Right ventricle myocardium inferior (tissue), 1 donor: ENCODE measurements around the gene ARHGEF17. TPM values are rescaled to one million over a fixed set of nuclear protein-coding genes. Genes with fewer than 3 reads are reported as not detected.
A peak's percentile ranks its signal among the peaks of the same experiment; 100 is the strongest.

ENCODE experiments used
- ATAC-seq: fragments of 200-7000 bp; cut with Tn5 transposase; one replicate; pipeline ENCODE4 v1.9.1; 2020; ENCODE audit warnings: mild to moderate bottlenecking, moderate library complexity
- DNase-seq: peaks from one replicate; pipeline ENCODE4 v3.0.0; 2021; ENCODE audit errors: missing footprints
- intact Hi-C: fragments of 100-400 bp; cut with DNase I; formaldehyde crosslinking; loops from one replicate; pipeline ENCODE4 v1.11.0; 2022
- total RNA-seq: library from RNA; stranded (reverse); fragmentation: NEBNext Ultra II Directional; extraction: Animal tissue kit (Norgen Biotek cat#: 25700); gene quantifications from one replicate; pipeline ENCODE4 v1.2.1, GENCODE V29; 2021
- donor health status: DM: no; HTN: yes; CAD: no; lungs with severe emphysema.

ARHGEF17 gene
- total RNA-seq, 1 donor from 2014 or later: 57.1 TPM

GRCh38 chr11:73322382-73323306 is 14.6 kb downstream of the ARHGEF17 start:
- intact Hi-C loops: loop anchor here (2.0 kb wide), 1 partner anchor 14 kb away; the partner anchor contains the start of gene ARHGEF17
- ATAC-seq: no peak
- peak; percentile 57 for DNase-seq

GRCh38 chr11:73323464-73323863 is 15.4 kb downstream of the ARHGEF17 start:
- ATAC-seq: peak; percentile 53
- DNase-seq: peak; percentile 80
- intact Hi-C loops: loop anchor here (2.0 kb wide), 1 partner anchor 15 kb away; the partner anchor contains the start of gene ARHGEF17

GRCh38 chr11:73324116-73324515 is 16.0 kb downstream of the ARHGEF17 start:
- intact Hi-C loops: no loop called here
- no peak for DNase-seq
- ATAC-seq: no peak

GRCh38 chr11:73324665-73325035 is 16.6 kb downstream of the ARHGEF17 start:
- intact Hi-C loops: no loop called here
- ATAC-seq: no peak
- DNase-seq: no peak

- ATAC-seq: peak; percentile 14
- peak; percentile 58 for DNase-seq
- intact Hi-C loops: no loop called here
Measured at GRCh38 chr11:73325036-73325981, 17.2 kb downstream of the ARHGEF17 start.

- DNase-seq (peak; percentile 22), ATAC-seq (no peak)
- intact Hi-C loops: no loop called here
Measured at GRCh38 chr11:73326929-73327811, 19.1 kb downstream of the ARHGEF17 start.

- intact Hi-C loops: no loop called here
- no peak for ATAC-seq
- DNase-seq: no peak
Measured at GRCh38 chr11:73327812-73328364, 19.8 kb downstream of the ARHGEF17 start.

- intact Hi-C loops: no loop called here
- ATAC-seq: no peak
- DNase-seq: peak; percentile 41
Measured at GRCh38 chr11:73330569-73331093, 22.6 kb downstream of the ARHGEF17 start.

- no peak for DNase-seq
- ATAC-seq: no peak
- intact Hi-C loops: no loop called here
Measured at GRCh38 chr11:73331138-73331916, 23.3 kb downstream of the ARHGEF17 start.

GRCh38 chr11:73333173-73333572 is 25.1 kb downstream of the ARHGEF17 start:
- intact Hi-C loops: no loop called here
- ATAC-seq: no peak
- no peak for DNase-seq

GRCh38 chr11:73333640-73334383 is 25.7 kb downstream of the ARHGEF17 start:
- no peak for ATAC-seq
- no peak for DNase-seq
- intact Hi-C loops: no loop called here

GRCh38 chr11:73334384-73335203 is 26.5 kb downstream of the ARHGEF17 start:
- intact Hi-C loops: loop anchor here (1.0 kb wide), 1 partner anchor 27 kb away; no protein-coding TSS in a partner anchor

GRCh38 chr11:73335204-73335923 is 27.3 kb downstream of the ARHGEF17 start:
- ATAC-seq (peak; percentile 67), DNase-seq (peak; percentile 87)
- intact Hi-C loops: loop anchor here (1.0 kb wide), 1 partner anchor 28 kb away; no protein-coding TSS in a partner anchor

More at GRCh38 chr11:73334384-73335203, 26.5 kb downstream of the ARHGEF17 start:
- ATAC-seq (peak; percentile 74), DNase-seq (peak; percentile 90)

- intact Hi-C loops: no loop called here
- no peak for ATAC-seq
- no peak for DNase-seq
Measured at GRCh38 chr11:73337846-73338245, 29.8 kb downstream of the ARHGEF17 start.

- no peak for ATAC-seq
- intact Hi-C loops: no loop called here
Measured at GRCh38 chr11:73338279-73338678, 30.2 kb downstream of the ARHGEF17 start.

More at GRCh38 chr11:73338279-73338678, 30.2 kb downstream of the ARHGEF17 start:
- no peak for DNase-seq
